Measurements from ENCODE around the gene RABEP1.

RABEP1 gene

GRCh38 chr17:5262416-5262991 lies 19.6 kb upstream of the RABEP1 start:
- H3K9me3 ChIP-seq (ENCODE audit: low read depth, low read length), result no peaks in the 10 kb centered on the region
- no peak for DNase-seq (ENCODE audit: low read depth, low spot score)
- TF ChIP-seq FOXP2 (optimal IDR thresholded peaks at IDR 0.05; ENCODE audit: control extremely low read depth, extremely low read length, insufficient read depth), result no peak
- no peak for TF ChIP-seq EZH2 (IDR thresholded peaks at IDR 0.05)
- no peak for TF ChIP-seq POLR2AphosphoS5 (IDR thresholded peaks at IDR 0.05; ENCODE audit: borderline replicate concordance, low read depth, low read length)
- H3K36me3 ChIP-seq (ENCODE audit: insufficient read depth, low read length), result no peaks in the 10 kb centered on the region
- no peak overlapping the region for H3K27ac ChIP-seq
- no peak overlapping the region for H3K4me3 ChIP-seq
- no peak overlapping the region for H3K9ac ChIP-seq (ENCODE audit: insufficient read length)

GRCh38 chr17:5263441-5263840 lies 18.6 kb upstream of the RABEP1 start:
- H3K9ac ChIP-seq (ENCODE audit: insufficient read length), result no peak overlapping the region
- H3K36me3 ChIP-seq (ENCODE audit: insufficient read depth, low read length), result no peaks in the 10 kb centered on the region
- no peak overlapping the region for H3K27ac ChIP-seq
- TF ChIP-seq EZH2 (IDR thresholded peaks at IDR 0.05) (no peak), FOXP2 (optimal IDR thresholded peaks at IDR 0.05; ENCODE audit: control extremely low read depth, extremely low read length, insufficient read depth) (no peak), POLR2AphosphoS5 (IDR thresholded peaks at IDR 0.05; ENCODE audit: borderline replicate concordance, low read depth, low read length) (no peak)
- no peak for DNase-seq (ENCODE audit: low read depth, low spot score)
- H3K4me3 ChIP-seq, result no peak overlapping the region
- H3K9me3 ChIP-seq (ENCODE audit: low read depth, low read length), result no peaks in the 10 kb centered on the region

- no peak for TF ChIP-seq FOXP2 (optimal IDR thresholded peaks at IDR 0.05; ENCODE audit: control extremely low read depth, extremely low read length, insufficient read depth)
- no peak for TF ChIP-seq EZH2 (IDR thresholded peaks at IDR 0.05)
- TF ChIP-seq POLR2AphosphoS5 (IDR thresholded peaks at IDR 0.05; ENCODE audit: borderline replicate concordance, low read depth, low read length), result no peak
- no peak overlapping the region for H3K9ac ChIP-seq (ENCODE audit: insufficient read length)
- DNase-seq (ENCODE audit: low read depth, low spot score), result no peak
- H3K4me3 ChIP-seq, result no peak overlapping the region
- no peaks in the 10 kb centered on the region for H3K36me3 ChIP-seq (ENCODE audit: insufficient read depth, low read length)
- no peak overlapping the region for H3K27ac ChIP-seq
- H3K9me3 ChIP-seq (ENCODE audit: low read depth, low read length), result no peaks in the 10 kb centered on the region
Measured at GRCh38 chr17:5264893-5265292, 17.2 kb upstream of the RABEP1 start.

GRCh38 chr17:5269241-5269960 lies 12.7 kb upstream of the RABEP1 start:
- Histone ChIP-seq H3K9ac (ENCODE audit: insufficient read length) (no peak overlapping the region), H3K27ac (no peak overlapping the region), H3K36me3 (ENCODE audit: insufficient read depth, low read length) (no peaks in the 10 kb centered on the region), H3K4me3 (no peak overlapping the region), H3K9me3 (ENCODE audit: low read depth, low read length) (no peaks in the 10 kb centered on the region)
- TF ChIP-seq EZH2 (IDR thresholded peaks at IDR 0.05), result no peak
- TF ChIP-seq FOXP2 (optimal IDR thresholded peaks at IDR 0.05; ENCODE audit: control extremely low read depth, extremely low read length, insufficient read depth), result no peak
- TF ChIP-seq POLR2AphosphoS5 (IDR thresholded peaks at IDR 0.05; ENCODE audit: borderline replicate concordance, low read depth, low read length), result no peak
- DNase-seq (ENCODE audit: low read depth, low spot score), result no peak

- Histone ChIP-seq H3K9me3 (ENCODE audit: low read depth, low read length) (no peaks in the 10 kb centered on the region), H3K27ac (no peak overlapping the region), H3K36me3 (ENCODE audit: insufficient read depth, low read length) (no peaks in the 10 kb centered on the region), H3K9ac (ENCODE audit: insufficient read length) (no peak overlapping the region), H3K4me3 (no peak overlapping the region)
- TF ChIP-seq POLR2AphosphoS5 (IDR thresholded peaks at IDR 0.05; ENCODE audit: borderline replicate concordance, low read depth, low read length) (no peak), FOXP2 (optimal IDR thresholded peaks at IDR 0.05; ENCODE audit: control extremely low read depth, extremely low read length, insufficient read depth) (no peak), EZH2 (IDR thresholded peaks at IDR 0.05) (no peak)
- no peak for DNase-seq (ENCODE audit: low read depth, low spot score)
Measured at GRCh38 chr17:5272322-5272721, 9.8 kb upstream of the RABEP1 start.

GRCh38 chr17:5282642-5283217 lies 646 bp downstream of the RABEP1 start:
- Histone ChIP-seq H3K9me3 (ENCODE audit: low read depth, low read length) (no peaks in the 10 kb centered on the region), H3K9ac (ENCODE audit: insufficient read length) (peak overlapping the region; percentile 85), H3K4me3 (peak overlapping the region; percentile 87), H3K27ac (no peak overlapping the region), H3K36me3 (ENCODE audit: insufficient read depth, low read length) (peaks cover 7% of the 10 kb centered on the region; the same call in 1 of the 2 replicates)
- DNase-seq (ENCODE audit: low read depth, low spot score), result no peak
- TF ChIP-seq FOXP2 (optimal IDR thresholded peaks at IDR 0.05; ENCODE audit: control extremely low read depth, extremely low read length, insufficient read depth) (no peak), POLR2AphosphoS5 (IDR thresholded peaks at IDR 0.05; ENCODE audit: borderline replicate concordance, low read depth, low read length) (no peak), EZH2 (IDR thresholded peaks at IDR 0.05) (no peak)

GRCh38 chr17:5283571-5284315 lies 1.7 kb downstream of the RABEP1 start:
- peak overlapping the region; percentile 85 for H3K9ac ChIP-seq (ENCODE audit: insufficient read length)
- H3K9me3 ChIP-seq (ENCODE audit: low read depth, low read length), result no peaks in the 10 kb centered on the region
- peaks cover 7% of the 10 kb centered on the region; the same call in 1 of the 2 replicates for H3K36me3 ChIP-seq (ENCODE audit: insufficient read depth, low read length)
- peak overlapping the region; percentile 0; the same call in 1 of the 2 replicates for H3K27ac ChIP-seq
- TF ChIP-seq FOXP2 (optimal IDR thresholded peaks at IDR 0.05; ENCODE audit: control extremely low read depth, extremely low read length, insufficient read depth) (no peak), EZH2 (IDR thresholded peaks at IDR 0.05) (no peak), POLR2AphosphoS5 (IDR thresholded peaks at IDR 0.05; ENCODE audit: borderline replicate concordance, low read depth, low read length) (no peak)
- peak overlapping the region; percentile 87 for H3K4me3 ChIP-seq
- no peak for DNase-seq (ENCODE audit: low read depth, low spot score)

- TF ChIP-seq EZH2 (IDR thresholded peaks at IDR 0.05) (no peak), FOXP2 (optimal IDR thresholded peaks at IDR 0.05; ENCODE audit: control extremely low read depth, extremely low read length, insufficient read depth) (no peak), POLR2AphosphoS5 (IDR thresholded peaks at IDR 0.05; ENCODE audit: borderline replicate concordance, low read depth, low read length) (no peak)
- DNase-seq (ENCODE audit: low read depth, low spot score), result no peak
- H3K9me3 ChIP-seq (ENCODE audit: low read depth, low read length), result no peaks in the 10 kb centered on the region
- H3K36me3 ChIP-seq (ENCODE audit: insufficient read depth, low read length), result peaks cover 7% of the 10 kb centered on the region; the same call in 1 of the 2 replicates
- no peak overlapping the region for H3K4me3 ChIP-seq
- no peak overlapping the region for H3K9ac ChIP-seq (ENCODE audit: insufficient read length)
- no peak overlapping the region for H3K27ac ChIP-seq
Measured at GRCh38 chr17:5284681-5285080, 2.6 kb downstream of the RABEP1 start.
